OCI-LY7 (cell line): ENCODE results near the gene TGFB1. TPM values are rescaled to one million over a fixed set of nuclear protein-coding genes. Genes with fewer than 3 reads are reported as not detected.
A peak's percentile ranks its signal among the peaks of the same experiment; 100 is the strongest.

ENCODE experiments used
- BruUV-seq: library from RNA; stranded (reverse); fragments of 400-500 nt; replicated peaks from 2 replicates; lab custom pipeline; 2021; lab: Mats Ljungman, UMichigan
- CTCF ChIA-PET: fragments of 300-600 bp; sonication (Branson Sonifier 250); formaldehyde crosslinking; loops from one replicate; lab custom pipeline; 2022; ENCODE audit warnings: antibody characterized with exemption; ENCODE audit not compliant: unreplicated experiment; lab: Charles Lee
- POLR2A ChIA-PET: fragments of 300-600 bp; sonication (Branson Sonifier 250); formaldehyde crosslinking; loops from one replicate; lab custom pipeline; 2022; ENCODE audit warnings: antibody characterized with exemption; lab: Charles Lee
- DNase-seq: peaks from one replicate; pipeline ENCODE4 v3.0.0-alpha.2; 2015; ENCODE audit warnings: low spot score
- H2AFZ ChIP-seq: fragments of 200-600 bp; sonication (generic), shearing (Covaris generic); 2 replicates; pipeline ENCODE4 v1.6.1; 2014; ENCODE audit warnings: mild to moderate bottlenecking, antibody characterized with exemption, low read length, moderate library complexity
- H3K27ac ChIP-seq: fragments of 200-600 bp; sonication (generic); 2 replicates; pipeline ENCODE4 v1.5.1; 2014; ENCODE audit warnings: mixed run types, low read depth, mild to moderate bottlenecking, moderate library complexity, low read length, inconsistent platforms; ENCODE audit not compliant: poor library complexity, severe bottlenecking
- H3K36me3 ChIP-seq: fragments of 200-600 bp; sonication (generic); 2 replicates; pipeline ENCODE4 v1.6.1; 2014; ENCODE audit warnings: mild to moderate bottlenecking, antibody characterized with exemption, low read length, moderate library complexity, mixed read lengths; ENCODE audit not compliant: insufficient read depth
- H3K4me1 ChIP-seq: fragments of 200-600 bp; sonication (generic); 2 replicates; pipeline ENCODE4 v1.5.1; 2014; ENCODE audit warnings: mild to moderate bottlenecking, low read length; ENCODE audit not compliant: insufficient read depth, poor library complexity, severe bottlenecking
- H3K4me2 ChIP-seq: fragments of 200-600 bp; sonication (generic); 2 replicates; pipeline ENCODE4 v1.6.1; 2014; ENCODE audit warnings: mild to moderate bottlenecking, low read length
- H3K4me3 ChIP-seq: fragments of 200-600 bp; sonication (generic); 2 replicates; pipeline ENCODE4 v1.5.1; 2014; ENCODE audit warnings: mild to moderate bottlenecking, low read depth, low read length; ENCODE audit not compliant: poor library complexity, severe bottlenecking
- H3K79me2 ChIP-seq: fragments of 200-600 bp; sonication (generic); 2 replicates; pipeline ENCODE4 v1.6.1; 2016; ENCODE audit warnings: low read depth, mild to moderate bottlenecking, low read length, moderate library complexity, mixed read lengths; ENCODE audit not compliant: insufficient read depth
- H3K9me2 ChIP-seq: fragments of 200-600 bp; sonication (generic); 2 replicates; pipeline ENCODE4 v1.6.1; 2016; ENCODE audit warnings: mild to moderate bottlenecking, low read length, mixed read lengths; ENCODE audit not compliant: insufficient read depth
- H3K9me3 ChIP-seq: fragments of 200-600 bp; sonication (generic); 2 replicates; pipeline ENCODE4 v1.6.1; 2014; ENCODE audit warnings: mild to moderate bottlenecking, mixed run types, low read length, mixed read lengths
- H4K20me1 ChIP-seq: fragments of 200-600 bp; sonication (generic); 2 replicates; pipeline ENCODE4 v1.6.1; 2014; ENCODE audit warnings: mild to moderate bottlenecking, antibody characterized with exemption, low read length, moderate library complexity, mixed read lengths; ENCODE audit not compliant: insufficient read depth
- CTCF ChIP-seq: fragments of 200-600 bp; sonication (generic); conservative IDR thresholded peaks from 2 replicates; pipeline ENCODE4 v1.5.1; 2014; ENCODE audit warnings: mild to moderate bottlenecking, antibody characterized with exemption, low read length, moderate library complexity, mixed read lengths
- EZH2phosphoT487 ChIP-seq: fragments of 200-600 bp; sonication (generic); IDR thresholded peaks from 2 replicates; pipeline ENCODE4 v1.6.1; 2018; ENCODE audit warnings: low read depth, borderline replicate concordance, mild to moderate bottlenecking, mixed run types, antibody characterized with exemption, low read length, moderate library complexity, mixed read lengths
- intact Hi-C: fragments of 100-400 bp; cut with micrococcal nuclease; formaldehyde crosslinking; loops from one replicate; pipeline ENCODE4 v1.10.0; 2022; ENCODE audit not compliant: unreplicated experiment
- total RNA-seq, 2 experiments: library from RNA; depleted of rRNA in 1 of 2; stranded (reverse); fragments of >200 nt in 1 of 2; shearing (Covaris generic) in 1 of 2; gene quantifications; 2 replicates each; pipeline ENCODE4 v1.2.3, GENCODE V29; 2014 to 2022

The TGFB1 gene
- total RNA-seq, 2 experiments from 2014 or later, result 15.5 to 88.8 TPM

- ChIA-PET CTCF (interaction anchor here (1.0 kb wide), 1 partner anchor 38 kb away, joined by 3 read pairs; the partner anchor contains the start of gene DMAC2), POLR2A (no interaction called here)
- Histone ChIP-seq H3K4me3 (no peak overlapping the region), H3K36me3 (no peaks in the 10 kb centered on the region), H3K9me3 (no peaks in the 10 kb centered on the region), H3K9me2 (no peaks in the 10 kb centered on the region), H2AFZ (no peak overlapping the region), H3K27ac (no peak overlapping the region), H3K4me2 (no peak overlapping the region), H3K4me1 (peaks cover 12% of the 10 kb centered on the region), H4K20me1 (no peaks in the 10 kb centered on the region), H3K79me2 (peaks cover 18% of the 10 kb centered on the region)
- no peak for DNase-seq
- TF ChIP-seq EZH2phosphoT487 (no peak), CTCF (no peak)
- intact Hi-C loops, result no loop called here
- no TSS peak for BruUV-seq
Measured at GRCh38 chr19:41401483-41401882, 47.8 kb upstream of the TGFB1 start.

GRCh38 chr19:41399525-41399924 lies 45.8 kb upstream of the TGFB1 start:
- POLR2A ChIA-PET, result no interaction called here
- CTCF ChIA-PET, result no interaction called here
- no TSS peak for BruUV-seq

More at GRCh38 chr19:41399525-41399924, 45.8 kb upstream of the TGFB1 start:
- Histone ChIP-seq H3K4me2 (peak overlapping the region; percentile 87; the same call in 1 of the 2 replicates), H2AFZ (no peak overlapping the region), H4K20me1 (no peaks in the 10 kb centered on the region), H3K9me2 (no peaks in the 10 kb centered on the region), H3K79me2 (peaks cover 34% of the 10 kb centered on the region), H3K4me3 (no peak overlapping the region), H3K4me1 (peaks cover 29% of the 10 kb centered on the region), H3K27ac (no peak overlapping the region), H3K36me3 (peaks cover 3% of the 10 kb centered on the region; the same call in 1 of the 2 replicates), H3K9me3 (no peaks in the 10 kb centered on the region)
- DNase-seq, result no peak
- intact Hi-C loops, result no loop called here
- TF ChIP-seq EZH2phosphoT487, result no peak
- TF ChIP-seq CTCF, result no peak
